Bone marrow (tissue), 2 donors: ENCODE data around the gene CRACDL.
"Not testable (repeated sequence)": the region's sequence is repeated elsewhere in the genome, so short reads cannot be mapped to it uniquely, and the experiment has no call there.

Experiments
- DNase-seq, 2 donors: peaks; one replicate each; lab custom pipeline; 2025; lab: John Stamatoyannopoulos, UW

CRACDL gene

DNA sequence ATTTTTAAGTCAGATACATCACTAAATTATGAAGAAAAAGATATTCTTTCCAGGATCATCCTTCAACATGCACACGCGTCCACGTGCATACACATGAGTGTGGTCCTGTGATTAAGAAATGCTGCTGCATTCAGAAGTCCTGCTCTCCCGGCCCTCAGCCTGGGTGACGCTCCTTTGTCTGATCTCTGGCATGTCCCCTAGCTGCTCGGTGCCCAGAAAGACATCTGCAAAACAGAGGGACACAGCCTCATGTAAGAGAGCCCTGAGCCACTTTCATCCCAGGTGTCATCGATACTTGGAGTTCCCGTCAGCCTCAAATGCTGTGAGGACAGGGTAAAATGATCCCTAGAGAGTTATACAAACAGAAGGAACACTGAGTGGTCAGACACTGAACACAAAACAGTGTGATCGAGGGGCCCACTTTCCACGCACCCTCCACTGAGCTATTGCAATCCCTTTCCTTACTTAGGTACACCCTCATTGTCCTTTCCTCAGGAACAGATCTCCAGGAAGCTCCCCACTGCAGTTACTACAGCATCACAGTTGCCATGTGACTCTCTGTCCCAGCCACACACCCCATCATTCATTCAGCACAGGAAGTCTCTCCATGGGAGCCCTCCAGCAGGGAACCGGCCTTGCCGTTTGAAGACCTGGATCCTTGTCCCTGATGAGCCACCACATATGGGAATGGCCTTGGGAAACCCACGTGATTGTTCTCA lies 32.1 kb downstream of the CRACDL start:
- DNase-seq = no peak

DNA sequence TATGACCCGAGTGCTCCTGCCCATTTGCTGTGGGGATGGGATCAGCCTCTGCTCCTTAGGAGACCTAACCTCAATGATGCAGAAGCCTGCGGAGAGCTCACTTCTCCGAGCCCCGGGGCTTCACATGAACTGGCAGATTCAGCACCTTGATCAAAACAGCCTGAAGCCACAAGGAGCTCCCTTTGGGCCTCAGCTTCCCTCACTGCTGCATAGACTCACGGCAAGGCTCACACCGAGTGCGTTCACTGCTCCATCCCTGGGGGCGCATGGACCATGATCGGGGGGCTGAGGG lies 33.0 kb downstream of the CRACDL start:
- DNase-seq = no peak

DNA sequence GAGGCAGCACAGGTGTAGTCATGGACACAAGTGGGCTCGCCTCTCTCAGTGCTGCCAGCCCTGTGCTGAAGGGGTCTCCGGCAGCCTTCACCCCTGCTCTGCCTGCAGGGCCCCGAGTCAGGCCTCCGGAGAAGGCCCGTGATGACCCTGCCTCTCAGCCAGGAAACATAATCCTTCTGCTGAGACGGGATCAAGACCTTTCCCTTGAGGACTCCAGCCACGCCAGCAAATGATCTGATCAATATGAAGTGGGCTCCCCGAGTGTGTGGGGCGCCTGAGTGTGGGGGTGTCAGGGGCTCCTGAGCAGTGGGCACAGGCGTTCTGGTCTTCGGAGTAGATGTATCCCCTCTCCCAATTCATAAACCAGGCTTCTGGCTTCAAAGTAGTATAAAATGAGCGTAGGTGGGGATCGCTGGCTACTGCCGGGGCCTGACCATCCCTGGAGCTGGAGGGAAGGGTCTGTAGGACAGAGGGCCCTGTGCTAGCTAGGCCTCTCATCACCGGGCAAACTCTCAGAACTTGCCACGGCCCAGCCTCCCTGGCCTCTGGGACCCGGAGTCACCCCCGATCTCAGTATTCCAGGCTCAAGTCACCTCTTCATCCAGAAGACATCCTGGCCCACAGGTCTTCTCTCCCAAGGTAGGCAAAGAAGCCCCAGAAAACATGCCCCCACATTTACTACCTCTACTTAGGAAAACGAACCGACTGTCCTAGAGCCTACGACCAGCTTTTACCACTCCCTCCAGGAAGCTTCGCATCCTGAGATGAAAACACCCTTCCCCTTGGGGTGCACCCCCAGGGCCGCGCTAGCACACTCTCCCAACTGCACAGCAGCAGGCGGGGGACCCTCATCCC lies 33.6 kb downstream of the CRACDL start:
- no peak for DNase-seq

DNA sequence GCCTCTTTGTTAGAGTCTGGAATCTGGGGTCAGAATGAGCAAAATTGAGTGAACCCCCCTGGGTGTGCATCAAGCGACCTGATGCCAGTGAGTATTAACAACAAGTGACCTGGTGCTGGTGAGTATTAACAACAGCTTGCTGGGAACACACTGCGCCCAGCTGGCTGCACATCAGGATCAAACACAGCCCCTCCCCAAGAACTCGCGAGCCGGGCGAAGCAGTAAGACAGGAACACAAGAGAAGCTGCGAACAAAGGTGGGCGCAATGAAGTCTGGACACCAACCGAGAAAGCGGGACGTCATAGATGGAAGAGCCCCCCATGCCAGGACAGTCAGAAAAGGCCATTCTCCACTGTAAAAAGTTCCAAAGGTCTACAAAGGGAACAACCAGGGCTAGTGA lies 34.3 kb downstream of the CRACDL start:
- DNase-seq = no peak

DNA sequence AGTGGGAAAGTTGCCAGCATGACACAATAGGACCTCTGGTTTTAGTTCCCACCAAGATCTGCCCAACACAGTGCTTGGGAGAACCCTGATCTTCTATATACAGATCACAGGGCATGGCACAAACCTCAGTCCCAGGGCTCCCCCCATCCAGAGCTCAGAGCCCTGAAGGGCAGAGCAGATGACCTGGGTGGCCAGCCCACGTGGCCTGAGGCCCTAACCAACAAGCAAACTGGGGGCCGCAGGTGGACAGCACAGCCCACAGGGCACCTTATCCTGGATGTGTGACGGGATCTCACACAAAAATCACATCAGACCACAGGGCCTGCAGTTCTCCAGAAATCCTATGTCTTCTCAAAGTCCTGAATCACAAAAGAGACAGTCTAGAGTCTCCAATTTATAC lies 34.7 kb downstream of the CRACDL start:
- no peak for DNase-seq

DNA sequence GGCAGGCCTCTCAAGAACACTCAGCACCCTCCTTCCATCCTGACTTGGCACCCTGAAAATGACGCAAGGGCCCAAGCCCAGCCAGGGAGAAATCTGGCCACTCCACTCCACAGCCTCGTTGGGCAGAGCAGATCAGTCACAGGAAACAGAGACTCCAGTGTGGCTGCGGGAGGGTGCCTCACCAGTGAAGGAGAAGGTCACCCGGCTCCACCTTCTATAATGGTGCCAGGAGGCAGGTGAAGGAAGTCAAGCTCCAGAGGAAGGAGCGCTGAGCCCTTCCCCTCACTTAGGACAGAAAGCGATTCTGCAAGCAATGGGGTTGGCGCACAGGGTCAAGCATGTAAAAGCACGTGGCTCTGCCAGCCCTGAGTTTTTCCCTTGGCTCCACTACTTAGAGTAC lies 35.3 kb downstream of the CRACDL start:
- no peak for DNase-seq

DNA sequence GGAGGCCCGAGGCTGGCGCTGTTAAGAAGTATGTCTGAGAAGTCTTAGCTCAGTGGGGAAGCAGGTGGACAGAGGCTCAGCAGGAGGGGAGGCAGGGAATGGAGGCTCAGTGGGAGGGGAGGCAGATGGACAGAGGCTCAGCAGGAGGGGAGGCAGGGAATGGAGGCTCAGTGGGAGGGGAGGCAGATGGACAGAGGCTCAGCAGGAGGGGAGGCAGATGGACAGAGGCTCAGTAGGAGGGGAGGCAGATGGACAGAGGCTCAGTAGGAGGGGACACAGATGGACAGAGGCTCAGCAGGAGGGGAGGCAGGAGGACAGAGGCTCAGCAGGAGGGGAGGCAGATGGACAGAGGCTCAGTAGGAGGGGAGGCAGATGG lies 36.3 kb downstream of the CRACDL start:
- DNase-seq = not testable (repeated sequence)

GRCh38 chr2:98899041-98899702 lies 36.9 kb downstream of the CRACDL start:
- no peak for DNase-seq

DNA sequence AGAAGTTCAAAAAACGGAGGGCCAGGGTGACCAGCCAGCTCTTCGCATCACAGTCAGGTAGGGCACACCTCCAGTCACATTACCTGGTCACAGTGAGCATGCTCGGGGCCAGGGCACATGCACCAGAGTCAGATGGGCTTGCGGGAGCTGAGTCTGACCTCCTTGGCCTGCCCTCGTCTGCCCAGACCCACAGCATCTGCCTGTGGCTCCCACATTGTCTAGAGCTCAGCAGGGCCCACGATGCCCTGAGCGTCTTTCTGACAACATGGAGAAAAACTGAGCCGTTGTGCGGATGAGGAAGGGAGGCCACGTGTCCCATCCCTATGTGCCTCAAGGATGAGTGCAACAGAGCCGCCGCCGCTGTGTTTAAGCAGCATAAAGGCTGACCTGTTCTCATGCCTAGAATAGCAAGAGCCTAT lies 37.6 kb downstream of the CRACDL start:
- no peak for DNase-seq

- no peak for DNase-seq
Observed at GRCh38 chr2:98897746-98898145, 38.3 kb downstream of the CRACDL start.

GRCh38 chr2:98896944-98897343 lies 39.1 kb downstream of the CRACDL start:
- no peak for DNase-seq

DNA sequence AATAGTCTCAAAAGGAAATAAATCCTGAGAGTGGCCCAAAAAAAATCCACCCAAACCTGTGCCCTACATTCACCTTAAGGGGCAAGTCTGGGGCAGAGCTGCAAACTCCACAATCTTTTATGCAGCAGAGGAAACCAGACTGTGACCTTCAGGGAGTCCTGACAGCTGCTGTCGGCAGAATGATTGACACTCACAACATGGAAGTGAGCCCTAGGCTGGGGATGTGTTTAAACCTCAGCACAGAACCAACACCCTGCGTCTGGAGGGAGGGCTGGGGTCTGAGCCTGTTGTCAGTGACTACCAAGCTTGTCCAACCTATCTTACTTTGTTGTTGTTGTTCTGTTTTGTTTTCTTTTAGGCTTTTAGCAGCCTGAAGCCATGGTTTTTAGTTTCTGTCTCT lies 39.6 kb downstream of the CRACDL start:
- DNase-seq = no peak

DNA sequence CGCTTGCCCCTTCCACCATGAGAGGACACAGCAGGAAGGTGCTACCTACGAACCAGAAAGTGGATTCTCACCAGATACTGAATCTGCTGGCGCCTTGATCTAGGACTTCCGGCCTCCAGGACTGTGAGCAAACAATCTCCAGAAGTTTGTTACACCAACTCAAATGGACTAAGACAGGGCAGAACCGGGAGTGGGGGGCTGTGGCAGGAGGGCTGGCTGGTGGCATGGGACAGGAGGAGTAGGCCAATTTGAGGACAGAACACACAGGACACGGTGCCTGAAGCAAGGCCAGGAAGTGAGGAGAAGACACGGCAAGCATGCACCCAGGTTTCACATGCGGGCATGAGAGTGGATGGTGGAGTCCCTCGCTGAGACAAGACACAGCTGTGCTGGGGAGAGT lies 40.1 kb downstream of the CRACDL start:
- DNase-seq = no peak

DNA sequence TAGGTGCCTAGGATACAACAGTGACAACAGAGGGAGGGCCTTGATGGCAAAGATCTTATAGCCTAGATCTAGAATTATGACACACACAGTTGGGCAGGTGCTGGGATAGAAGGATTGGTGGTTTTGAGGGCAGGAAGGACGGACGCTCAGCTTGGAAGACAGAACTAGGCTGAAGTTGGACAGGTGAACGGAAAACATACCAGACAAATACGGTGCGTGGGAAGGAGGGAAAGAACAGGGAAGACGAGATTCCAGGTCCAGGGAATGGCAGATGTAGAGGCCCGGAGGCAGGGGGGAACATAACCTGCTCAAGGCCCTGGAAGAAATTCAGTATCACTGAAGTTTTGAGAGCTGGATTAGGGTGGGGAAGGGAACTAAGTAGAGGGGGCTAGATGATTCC lies 40.8 kb downstream of the CRACDL start:
- DNase-seq = no peak

GRCh38 chr2:98894331-98895000 lies 41.6 kb downstream of the CRACDL start:
- no peak for DNase-seq

DNA sequence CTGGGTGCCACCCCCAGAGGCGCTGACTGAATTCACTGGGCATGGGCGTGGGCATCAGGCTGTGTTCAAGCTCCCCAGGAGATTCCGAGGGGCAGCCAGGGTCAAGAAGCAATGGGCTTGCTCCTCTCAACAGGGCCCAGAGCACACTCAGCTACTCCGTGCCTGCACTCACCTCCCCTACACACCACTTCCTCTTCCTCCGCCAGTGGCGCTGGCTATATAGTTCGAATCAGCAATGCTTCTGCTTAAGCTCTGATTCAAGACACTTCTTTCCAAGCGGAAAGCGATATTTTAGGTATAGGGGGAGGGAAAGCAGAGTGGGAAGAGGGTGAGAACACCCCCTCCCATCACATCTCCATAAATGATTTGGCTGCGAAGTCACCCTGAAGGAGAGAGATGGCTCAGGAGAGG lies 42.1 kb downstream of the CRACDL start:
- DNase-seq = no peak

GRCh38 chr2:98892871-98893270 lies 43.2 kb downstream of the CRACDL start:
- DNase-seq = no peak

- no peak for DNase-seq
Observed at GRCh38 chr2:98891591-98891990, 44.4 kb downstream of the CRACDL start.

DNA sequence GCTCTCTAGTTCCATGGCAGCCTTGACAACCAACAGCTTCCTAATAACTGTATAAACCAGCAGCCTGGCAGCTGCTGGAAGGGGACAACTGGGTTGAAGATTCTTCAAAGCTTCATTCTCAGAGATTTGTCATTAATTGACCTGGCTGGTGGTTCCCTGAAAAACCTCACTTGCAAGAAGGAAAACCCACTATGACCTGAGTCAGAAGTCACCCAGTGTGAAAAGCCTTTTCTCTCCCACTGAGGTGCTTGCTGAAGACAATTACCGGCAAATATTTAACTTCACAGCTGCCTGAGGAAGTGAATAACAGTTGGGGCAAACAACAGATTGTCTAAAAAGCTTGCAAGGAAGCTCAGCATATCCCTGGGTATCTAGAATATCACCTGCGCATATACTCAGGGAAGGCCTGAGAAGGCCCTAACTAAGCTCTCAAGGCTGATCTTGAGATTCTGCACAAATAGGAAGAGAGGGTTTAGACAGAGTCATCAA lies 49.9 kb downstream of the CRACDL start:
- no peak for DNase-seq

- DNase-seq = no peak
Observed at GRCh38 chr2:98884658-98885057, 51.4 kb downstream of the CRACDL start.

DNA sequence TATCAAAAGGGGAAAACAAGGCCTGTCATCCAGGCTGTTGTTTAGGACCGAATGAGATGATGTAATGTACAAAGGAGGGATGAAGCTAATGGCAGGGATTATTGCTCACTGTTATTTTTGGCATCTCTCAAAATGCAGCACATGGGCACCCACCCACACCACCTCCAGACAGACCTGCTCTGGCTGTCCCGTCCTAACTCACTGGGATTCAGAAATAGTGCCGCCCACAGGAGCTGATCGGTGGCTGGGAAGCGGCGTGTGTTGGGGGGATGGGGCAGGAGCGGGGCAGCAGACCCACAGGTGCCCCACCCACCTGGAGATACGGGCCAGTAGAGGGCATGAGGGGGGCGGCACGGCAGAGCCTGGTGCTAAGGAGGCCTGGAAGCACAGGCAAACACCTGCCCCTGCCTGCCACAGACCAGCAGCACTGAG lies 52.2 kb downstream of the CRACDL start:
- no peak for DNase-seq

DNA sequence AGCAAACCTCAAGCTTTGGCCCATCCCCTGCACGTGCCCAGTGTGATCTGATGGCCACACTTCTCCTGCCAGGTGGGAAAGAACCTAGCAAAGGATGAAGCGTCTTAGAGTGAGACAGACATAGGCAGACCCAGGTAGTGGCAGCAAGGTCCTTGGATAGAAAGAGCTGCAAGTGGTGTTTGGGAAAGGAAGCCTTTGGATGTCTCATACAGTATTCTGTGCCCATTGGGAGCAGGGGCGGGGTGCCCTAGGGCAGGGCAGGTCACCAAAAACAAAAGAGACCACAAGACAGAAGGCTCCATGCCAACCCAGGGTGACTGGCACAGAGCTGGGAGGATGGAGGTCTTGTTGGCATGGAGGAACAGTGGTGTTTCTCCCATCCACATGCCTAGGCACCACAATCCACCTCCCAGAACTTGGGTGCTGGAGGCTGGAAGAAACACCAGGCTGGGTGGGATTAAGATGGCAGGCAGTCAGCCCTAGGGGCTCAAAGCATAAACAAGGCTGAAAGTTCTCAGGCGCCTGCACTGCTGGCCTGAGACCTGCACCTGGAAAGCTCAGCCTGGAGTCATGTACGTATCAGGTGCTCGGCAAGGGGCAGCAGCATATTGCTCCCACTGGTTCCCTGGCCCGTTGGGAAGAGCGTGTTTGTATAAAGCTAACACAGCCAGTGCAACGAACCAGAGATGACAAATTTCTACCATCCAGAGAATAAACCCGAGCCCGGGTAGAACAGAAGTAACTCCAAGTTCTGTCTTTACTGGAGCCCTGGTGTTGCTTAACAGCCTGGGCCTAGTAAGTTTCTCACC lies 52.9 kb downstream of the CRACDL start:
- DNase-seq = no peak
